NCI-H1048 (cell line): Measurements from ENCODE around the gene PIM3.
"Not testable (repeated sequence)": the region's sequence is repeated elsewhere in the genome, so short reads cannot be mapped to it uniquely, and the experiment has no call there.

Experiments used
- DNase-seq: peaks from one replicate; lab custom pipeline; 2025; lab: John Stamatoyannopoulos, UW

The PIM3 gene

GRCh38 chr22:49968313-49968830, 7.8 kb downstream of the PIM3 start:
- no peak for DNase-seq

GRCh38 chr22:49968831-49969661, 8.5 kb downstream of the PIM3 start:
- no peak for DNase-seq

- DNase-seq, result no peak
Observed at GRCh38 chr22:49969751-49970527, 9.4 kb downstream of the PIM3 start.

GRCh38 chr22:49970528-49971231, 10.1 kb downstream of the PIM3 start:
- peak; percentile 69 for DNase-seq

- no peak for DNase-seq
Observed at GRCh38 chr22:49971232-49972162, 10.9 kb downstream of the PIM3 start.

GRCh38 chr22:49972163-49973017, 11.8 kb downstream of the PIM3 start:
- no peak for DNase-seq

GRCh38 chr22:49973018-49973961, 12.7 kb downstream of the PIM3 start:
- no peak for DNase-seq

- DNase-seq, result no peak
Observed at GRCh38 chr22:49975543-49976389, 15.2 kb downstream of the PIM3 start.

- DNase-seq, result no peak
Observed at GRCh38 chr22:49976439-49977175, 16.0 kb downstream of the PIM3 start.

- no peak for DNase-seq
Observed at GRCh38 chr22:49977578-49977977, 17.0 kb downstream of the PIM3 start.

GRCh38 chr22:49979587-49980264, 19.2 kb downstream of the PIM3 start:
- no peak for DNase-seq

- DNase-seq, result not testable (repeated sequence)
Observed at GRCh38 chr22:49981799-49982198, 21.2 kb downstream of the PIM3 start.

- no peak for DNase-seq
Observed at GRCh38 chr22:49983148-49984042, 22.8 kb downstream of the PIM3 start.

- DNase-seq, result no peak
Observed at GRCh38 chr22:49986325-49986724, 25.8 kb downstream of the PIM3 start.

- not testable (repeated sequence) for DNase-seq
Observed at GRCh38 chr22:49989826-49990225, 29.3 kb downstream of the PIM3 start.

GRCh38 chr22:49991167-49991566, 30.6 kb downstream of the PIM3 start:
- DNase-seq, result no peak
